Measurements from ENCODE around the gene RNF224. TPM values are rescaled to one million over a fixed set of nuclear protein-coding genes. Genes with fewer than 3 reads are reported as not detected.
A peak's percentile ranks its signal among the peaks of the same experiment; 100 is the strongest.

The RNF224 gene
- total and polyA plus RNA-seq, 7 experiments from 2014 or later: 0.12 TPM; not detected in 6

GRCh38 chr9:137272241-137273094 is 45.2 kb downstream of the RNF224 start:
- peaks cover 0 to 23% of the 10 kb centered on the region in 2 donors for H3K4me1 ChIP-seq (ENCODE audit: control insufficient read depth in 2 of 2, insufficient read depth in 2 of 2, low read length in 2 of 2)
- no peaks in the 10 kb centered on the region for H3K27me3 Mint-ChIP-seq
- no peaks in the 10 kb centered on the region for H3K9me3 Mint-ChIP-seq
- H3K27ac ChIP-seq (ENCODE audit: low read depth, low read length): no peak overlapping the region
- no peak for DNase-seq
- peaks cover 4 to 28% (median 5%) of the 10 kb centered on the region in 5 donors for H3K36me3 Mint-ChIP-seq
- CTCF ChIA-PET: interaction anchor here (0.8 kb wide), 1 partner anchor 91 kb away, joined by 3 read pairs; no protein-coding TSS in a partner anchor
- no peak overlapping the region for H3K4me3 ChIP-seq (ENCODE audit: low read length)
- no peaks in the 10 kb centered on the region for H3K27me3 ChIP-seq (ENCODE audit: control insufficient read depth in 2 of 2, insufficient read depth in 2 of 2, low read length in 2 of 2)
- POLR2A ChIA-PET: interaction anchor here (0.5 to 2.4 kb wide), 3 partner anchors 8 to 32 kb away, joined by 4 to 8 read pairs (median 5); partner anchors contain the start of gene TUBB4B
- intact Hi-C loops (cut with micrococcal nuclease): no loop called here
- H3K9me3 ChIP-seq (ENCODE audit: control insufficient read depth in 2 of 3, low read length in 3 of 3): no peaks in the 10 kb centered on the region
- peak overlapping the region in 1 of 10 donors; percentile 16 for H3K4me3 Mint-ChIP-seq
- peaks cover 0 to 40% (median 0%) of the 10 kb centered on the region in 3 experiments for H3K36me3 ChIP-seq (ENCODE audit: control insufficient read depth in 2 of 3, insufficient read depth in 3 of 3, low read length in 3 of 3)
- H3K27ac Mint-ChIP-seq: no peak overlapping the region
- ATAC-seq: no peak
- peaks cover 16 to 34% (median 27%) of the 10 kb centered on the region in 7 donors for H3K4me1 Mint-ChIP-seq

GRCh38 chr9:137273095-137273490 is 45.8 kb downstream of the RNF224 start:
- ATAC-seq (no peak), DNase-seq (no peak)
- ChIA-PET POLR2A (interaction anchor here (0.5 to 2.4 kb wide), 4 partner anchors 9 to 32 kb away, joined by 4 to 8 read pairs (median 4); partner anchors contain the start of gene TUBB4B), CTCF (interaction anchor here (0.8 kb wide), 1 partner anchor 90 kb away, joined by 3 read pairs; no protein-coding TSS in a partner anchor)
- no peaks in the 10 kb centered on the region for H3K9me3 Mint-ChIP-seq
- H3K4me3 Mint-ChIP-seq: no peak overlapping the region
- Histone ChIP-seq H3K9me3 (ENCODE audit: control insufficient read depth in 2 of 3, low read length in 3 of 3) (no peaks in the 10 kb centered on the region), H3K4me3 (ENCODE audit: low read length) (no peak overlapping the region), H3K36me3 (ENCODE audit: control insufficient read depth in 2 of 3, insufficient read depth in 3 of 3, low read length in 3 of 3) (peaks cover 0 to 34% (median 0%) of the 10 kb centered on the region in 3 experiments), H3K27ac (ENCODE audit: low read depth, low read length) (no peak overlapping the region), H3K27me3 (ENCODE audit: control insufficient read depth in 2 of 2, insufficient read depth in 2 of 2, low read length in 2 of 2) (no peaks in the 10 kb centered on the region), H3K4me1 (ENCODE audit: control insufficient read depth in 2 of 2, insufficient read depth in 2 of 2, low read length in 2 of 2) (peaks cover 0 to 30% of the 10 kb centered on the region in 2 donors)
- H3K4me1 Mint-ChIP-seq: peaks cover 18 to 34% (median 30%) of the 10 kb centered on the region in 7 donors
- intact Hi-C loops (cut with micrococcal nuclease): no loop called here
- no peaks in the 10 kb centered on the region for H3K27me3 Mint-ChIP-seq
- peaks cover 4 to 24% (median 5%) of the 10 kb centered on the region in 5 donors for H3K36me3 Mint-ChIP-seq
- H3K27ac Mint-ChIP-seq: no peak overlapping the region

- H3K36me3 Mint-ChIP-seq: peaks cover 1 to 20% (median 4%) of the 10 kb centered on the region in 5 donors
- intact Hi-C loops (cut with micrococcal nuclease): no loop called here
- H3K4me1 Mint-ChIP-seq: peaks cover 15 to 33% (median 26%) of the 10 kb centered on the region in 7 donors
- no peak overlapping the region for H3K4me3 Mint-ChIP-seq
- no peak overlapping the region for H3K4me3 ChIP-seq (ENCODE audit: low read length)
- peaks cover 0 to 30% of the 10 kb centered on the region in 2 donors for H3K4me1 ChIP-seq (ENCODE audit: control insufficient read depth in 2 of 2, insufficient read depth in 2 of 2, low read length in 2 of 2)
- CTCF ChIA-PET: interaction anchor here (0.8 kb wide), 1 partner anchor 90 kb away, joined by 3 read pairs; no protein-coding TSS in a partner anchor
- no peaks in the 10 kb centered on the region for H3K9me3 ChIP-seq (ENCODE audit: control insufficient read depth in 2 of 3, low read length in 3 of 3)
- no peaks in the 10 kb centered on the region for H3K9me3 Mint-ChIP-seq
- H3K27me3 ChIP-seq (ENCODE audit: control insufficient read depth in 2 of 2, insufficient read depth in 2 of 2, low read length in 2 of 2): no peaks in the 10 kb centered on the region
- no peak for DNase-seq
- H3K36me3 ChIP-seq (ENCODE audit: control insufficient read depth in 2 of 3, insufficient read depth in 3 of 3, low read length in 3 of 3): peaks cover 0 to 29% (median 0%) of the 10 kb centered on the region in 3 experiments
- no peaks in the 10 kb centered on the region for H3K27me3 Mint-ChIP-seq
- no peak overlapping the region for H3K27ac ChIP-seq (ENCODE audit: low read depth, low read length)
- no peak for ATAC-seq
- POLR2A ChIA-PET: interaction anchor here (1.3 kb wide), 1 partner anchor 33 kb away, joined by 4 read pairs; the partner anchor contains the start of gene TUBB4B
- no peak overlapping the region for H3K27ac Mint-ChIP-seq
Observed at GRCh38 chr9:137273611-137274320, 46.5 kb downstream of the RNF224 start.

- H3K4me3 ChIP-seq (ENCODE audit: low read length): no peak overlapping the region
- H3K27me3 Mint-ChIP-seq: no peaks in the 10 kb centered on the region
- DNase-seq: no peak
- ATAC-seq: no peak
- ChIA-PET CTCF (no interaction called here), POLR2A (no interaction called here)
- no peaks in the 10 kb centered on the region for H3K9me3 Mint-ChIP-seq
- no peaks in the 10 kb centered on the region for H3K27me3 ChIP-seq (ENCODE audit: control insufficient read depth in 2 of 2, insufficient read depth in 2 of 2, low read length in 2 of 2)
- no peak overlapping the region for H3K27ac ChIP-seq (ENCODE audit: low read depth, low read length)
- peaks cover 0 to 19% (median 0%) of the 10 kb centered on the region in 3 experiments for H3K36me3 ChIP-seq (ENCODE audit: control insufficient read depth in 2 of 3, insufficient read depth in 3 of 3, low read length in 3 of 3)
- peaks cover 13 to 30% (median 20%) of the 10 kb centered on the region in 7 donors for H3K4me1 Mint-ChIP-seq
- H3K27ac Mint-ChIP-seq: peak overlapping the region in 2 of 9 donors; percentile 32 to 51
- intact Hi-C loops (cut with micrococcal nuclease): no loop called here
- H3K9me3 ChIP-seq (ENCODE audit: control insufficient read depth in 2 of 3, low read length in 3 of 3): no peaks in the 10 kb centered on the region
- H3K36me3 Mint-ChIP-seq: peaks cover 0 to 9% (median 4%) of the 10 kb centered on the region in 5 donors
- peak overlapping the region in 1 of 10 donors; percentile 57 for H3K4me3 Mint-ChIP-seq
- peaks cover 0 to 30% of the 10 kb centered on the region in 2 donors for H3K4me1 ChIP-seq (ENCODE audit: control insufficient read depth in 2 of 2, insufficient read depth in 2 of 2, low read length in 2 of 2)
Observed at GRCh38 chr9:137275203-137275587, 47.9 kb downstream of the RNF224 start.

- CTCF ChIA-PET: no interaction called here
- Histone ChIP-seq H3K27me3 (ENCODE audit: control insufficient read depth in 2 of 2, insufficient read depth in 2 of 2, low read length in 2 of 2) (no peaks in the 10 kb centered on the region), H3K4me1 (ENCODE audit: control insufficient read depth in 2 of 2, insufficient read depth in 2 of 2, low read length in 2 of 2) (peaks cover 0 to 30% of the 10 kb centered on the region in 2 donors), H3K9me3 (ENCODE audit: control insufficient read depth in 2 of 3, low read length in 3 of 3) (no peaks in the 10 kb centered on the region), H3K4me3 (ENCODE audit: low read length) (no peak overlapping the region), H3K27ac (ENCODE audit: low read depth, low read length) (no peak overlapping the region), H3K36me3 (ENCODE audit: control insufficient read depth in 2 of 3, insufficient read depth in 3 of 3, low read length in 3 of 3) (peaks cover 0 to 19% (median 0%) of the 10 kb centered on the region in 3 experiments)
- Mint-ChIP-seq H3K27ac (peak overlapping the region in 2 of 9 donors; percentile 32 to 51), H3K36me3 (peaks cover 0 to 9% (median 4%) of the 10 kb centered on the region in 5 donors), H3K4me3 (peak overlapping the region in 1 of 10 donors; percentile 57), H3K9me3 (no peaks in the 10 kb centered on the region), H3K4me1 (peaks cover 13 to 30% (median 20%) of the 10 kb centered on the region in 7 donors), H3K27me3 (no peaks in the 10 kb centered on the region)
- intact Hi-C loops (cut with micrococcal nuclease): no loop called here
- no peak for DNase-seq
- POLR2A ChIA-PET: no interaction called here
- ATAC-seq: no peak
Observed at GRCh38 chr9:137275588-137276472, 48.5 kb downstream of the RNF224 start.
